ENCODE results near the gene GRID2. TPM values are rescaled to one million over a fixed set of nuclear protein-coding genes. Genes with fewer than 3 reads are reported as not detected.

The GRID2 gene
- total RNA-seq, 1 donor from 2014 or later = not detected

GRCh38 chr4:93648258-93648657 is 1344.5 kb downstream of the GRID2 start:
- Histone ChIP-seq H3K9me3 (replicated peaks) (no peaks in the 10 kb centered on the region), H3K27me3 (ENCODE audit: low read depth) (no peaks in the 10 kb centered on the region), H3K4me1 (no peaks in the 10 kb centered on the region), H3K36me3 (no peaks in the 10 kb centered on the region), H3K27ac (replicated peaks) (no peak overlapping the region), H3K4me3 (no peak overlapping the region)
- no peak for TF ChIP-seq CTCF (IDR thresholded peaks at IDR 0.05; ENCODE audit: borderline replicate concordance)
- intact Hi-C loops (cut with micrococcal nuclease) = no loop called here
- DNase-seq = no peak

GRCh38 chr4:93649828-93650227 is 1346.1 kb downstream of the GRID2 start:
- H3K27me3 ChIP-seq (ENCODE audit: low read depth) = no peaks in the 10 kb centered on the region
- no peak overlapping the region for H3K4me3 ChIP-seq
- no peak overlapping the region for H3K27ac ChIP-seq (replicated peaks)
- intact Hi-C loops (cut with micrococcal nuclease) = no loop called here
- no peaks in the 10 kb centered on the region for H3K36me3 ChIP-seq
- no peak for DNase-seq
- H3K9me3 ChIP-seq (replicated peaks) = no peaks in the 10 kb centered on the region
- TF ChIP-seq CTCF (IDR thresholded peaks at IDR 0.05; ENCODE audit: borderline replicate concordance) = no peak
- H3K4me1 ChIP-seq = no peaks in the 10 kb centered on the region

GRCh38 chr4:93654211-93654610 is 1350.4 kb downstream of the GRID2 start:
- Histone ChIP-seq H3K27me3 (ENCODE audit: low read depth) (no peaks in the 10 kb centered on the region), H3K4me1 (no peaks in the 10 kb centered on the region), H3K4me3 (no peak overlapping the region), H3K27ac (replicated peaks) (no peak overlapping the region), H3K9me3 (replicated peaks) (no peaks in the 10 kb centered on the region), H3K36me3 (no peaks in the 10 kb centered on the region)
- no peak for DNase-seq
- TF ChIP-seq CTCF (IDR thresholded peaks at IDR 0.05; ENCODE audit: borderline replicate concordance) = no peak
- intact Hi-C loops (cut with micrococcal nuclease) = no loop called here

GRCh38 chr4:93657527-93657926 is 1353.8 kb downstream of the GRID2 start:
- Histone ChIP-seq H3K36me3 (no peaks in the 10 kb centered on the region), H3K9me3 (replicated peaks) (no peaks in the 10 kb centered on the region), H3K27me3 (ENCODE audit: low read depth) (no peaks in the 10 kb centered on the region), H3K4me1 (no peaks in the 10 kb centered on the region), H3K4me3 (no peak overlapping the region), H3K27ac (replicated peaks) (no peak overlapping the region)
- intact Hi-C loops (cut with micrococcal nuclease) = no loop called here
- TF ChIP-seq CTCF (IDR thresholded peaks at IDR 0.05; ENCODE audit: borderline replicate concordance) = no peak
- no peak for DNase-seq

- H3K4me3 ChIP-seq = no peak overlapping the region
- no peaks in the 10 kb centered on the region for H3K9me3 ChIP-seq (replicated peaks)
- DNase-seq = no peak
- H3K4me1 ChIP-seq = no peaks in the 10 kb centered on the region
- TF ChIP-seq CTCF (IDR thresholded peaks at IDR 0.05; ENCODE audit: borderline replicate concordance) = no peak
- no peaks in the 10 kb centered on the region for H3K27me3 ChIP-seq (ENCODE audit: low read depth)
- H3K27ac ChIP-seq (replicated peaks) = no peak overlapping the region
- intact Hi-C loops (cut with micrococcal nuclease) = no loop called here
- H3K36me3 ChIP-seq = no peaks in the 10 kb centered on the region
These were observed 1354.7 kb downstream of the GRID2 start for GRCh38 chr4:93658443-93658842.

GRCh38 chr4:93659629-93660028 is 1355.9 kb downstream of the GRID2 start:
- Histone ChIP-seq H3K27me3 (ENCODE audit: low read depth) (no peaks in the 10 kb centered on the region), H3K4me3 (no peak overlapping the region), H3K27ac (replicated peaks) (no peak overlapping the region), H3K36me3 (no peaks in the 10 kb centered on the region), H3K9me3 (replicated peaks) (no peaks in the 10 kb centered on the region), H3K4me1 (no peaks in the 10 kb centered on the region)
- intact Hi-C loops (cut with micrococcal nuclease) = no loop called here
- TF ChIP-seq CTCF (IDR thresholded peaks at IDR 0.05; ENCODE audit: borderline replicate concordance) = no peak
- no peak for DNase-seq

Measured in left ventricle myocardium inferior (tissue), 1 donor.